CD4-positive, alpha-beta T cell treated with Interleukin-17A for 4 hours (primary cell): Measurements from ENCODE around the gene TULP4.
"Not testable (repeated sequence)": the region's sequence is repeated elsewhere in the genome, so short reads cannot be mapped to it uniquely, and the experiment has no call there.

Experiments
- DNase-seq: peaks from one replicate; pipeline ENCODE4 v3.0.0-alpha.2; 2020; ENCODE audit warnings: mixed read lengths

TULP4 gene

DNA sequence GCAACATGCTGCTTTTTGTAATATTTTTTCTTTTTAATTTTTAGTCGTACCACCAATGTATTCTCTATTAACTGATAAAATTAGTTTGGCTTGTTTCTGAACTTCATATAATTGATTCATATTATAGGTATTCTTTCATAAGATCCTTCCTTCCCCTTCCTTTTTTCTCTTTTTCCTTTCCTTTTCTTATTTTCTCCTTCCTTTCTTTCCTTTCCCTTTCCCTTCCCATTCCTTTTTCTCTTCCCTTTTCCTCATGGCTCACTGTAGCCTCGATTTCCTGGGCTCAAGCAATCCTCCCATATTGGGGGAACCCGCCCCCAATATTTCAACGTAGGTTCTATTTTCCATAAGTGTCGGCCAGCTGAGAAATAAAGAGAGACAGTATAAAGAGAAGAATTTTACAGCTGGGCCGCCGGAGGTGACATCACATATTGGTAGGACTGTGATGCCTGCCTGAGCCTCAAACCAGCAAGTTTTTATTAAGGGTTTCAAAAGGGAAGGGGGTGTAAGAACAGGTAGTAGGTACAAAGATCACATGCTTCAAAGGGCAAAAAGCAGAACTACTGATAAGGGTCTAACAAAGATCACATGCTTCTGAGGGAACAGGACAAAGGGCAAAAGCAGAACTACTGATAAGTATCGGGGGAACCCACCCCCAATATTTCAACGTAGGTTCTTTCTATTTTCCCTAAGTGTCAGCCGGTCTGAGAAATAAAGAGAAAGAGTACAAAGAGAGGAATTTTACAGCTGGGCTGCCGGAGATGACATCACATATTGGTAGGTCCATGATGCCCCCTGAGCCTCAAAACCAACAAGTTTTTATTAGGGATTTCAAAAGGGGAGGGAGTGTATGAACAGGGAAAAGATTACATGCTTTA, 16.1 kb upstream of the TULP4 start:
- not testable (repeated sequence) for DNase-seq

DNA sequence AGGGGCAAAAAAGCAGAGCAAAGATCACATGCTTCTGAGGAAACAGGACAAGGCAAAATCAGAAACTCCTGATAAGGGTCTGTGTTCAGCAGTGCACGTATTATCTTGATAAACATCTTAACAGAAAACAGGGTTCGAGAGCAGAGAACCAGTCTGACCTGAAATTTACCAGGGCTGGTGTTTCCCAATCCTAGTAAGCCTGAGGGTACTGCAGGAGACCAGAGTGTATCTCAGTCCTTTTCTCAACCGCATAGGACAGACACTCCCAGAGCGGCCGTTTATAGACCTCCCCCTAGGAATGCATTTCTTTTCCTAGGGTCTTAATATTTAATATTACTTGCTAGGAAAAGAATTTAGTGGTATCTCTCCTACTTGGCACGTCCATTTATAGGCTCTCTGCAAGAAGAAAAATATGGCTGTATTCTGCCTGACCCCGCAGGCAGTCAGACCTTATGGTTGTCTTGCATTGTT, 15.4 kb upstream of the TULP4 start:
- DNase-seq: not testable (repeated sequence)

DNA sequence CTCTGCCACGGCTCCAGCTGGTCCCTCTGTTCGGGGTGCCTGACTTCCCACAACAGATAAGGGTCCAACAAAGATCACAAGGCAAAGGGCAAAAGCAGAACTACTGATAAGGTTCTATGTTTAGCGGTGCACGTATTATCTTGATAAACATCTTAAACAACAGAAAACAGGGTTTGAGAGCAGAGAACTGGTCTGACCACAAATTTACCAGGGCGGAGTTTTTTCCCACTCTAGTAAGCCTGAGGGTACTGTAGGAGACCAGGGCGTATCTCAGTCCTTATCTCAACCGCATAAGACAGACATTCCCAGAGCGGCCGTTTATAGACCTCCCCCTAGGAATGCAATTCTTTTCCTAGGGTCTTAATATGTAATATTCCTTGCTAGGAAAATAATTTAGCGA, 14.6 kb upstream of the TULP4 start:
- not testable (repeated sequence) for DNase-seq

DNA sequence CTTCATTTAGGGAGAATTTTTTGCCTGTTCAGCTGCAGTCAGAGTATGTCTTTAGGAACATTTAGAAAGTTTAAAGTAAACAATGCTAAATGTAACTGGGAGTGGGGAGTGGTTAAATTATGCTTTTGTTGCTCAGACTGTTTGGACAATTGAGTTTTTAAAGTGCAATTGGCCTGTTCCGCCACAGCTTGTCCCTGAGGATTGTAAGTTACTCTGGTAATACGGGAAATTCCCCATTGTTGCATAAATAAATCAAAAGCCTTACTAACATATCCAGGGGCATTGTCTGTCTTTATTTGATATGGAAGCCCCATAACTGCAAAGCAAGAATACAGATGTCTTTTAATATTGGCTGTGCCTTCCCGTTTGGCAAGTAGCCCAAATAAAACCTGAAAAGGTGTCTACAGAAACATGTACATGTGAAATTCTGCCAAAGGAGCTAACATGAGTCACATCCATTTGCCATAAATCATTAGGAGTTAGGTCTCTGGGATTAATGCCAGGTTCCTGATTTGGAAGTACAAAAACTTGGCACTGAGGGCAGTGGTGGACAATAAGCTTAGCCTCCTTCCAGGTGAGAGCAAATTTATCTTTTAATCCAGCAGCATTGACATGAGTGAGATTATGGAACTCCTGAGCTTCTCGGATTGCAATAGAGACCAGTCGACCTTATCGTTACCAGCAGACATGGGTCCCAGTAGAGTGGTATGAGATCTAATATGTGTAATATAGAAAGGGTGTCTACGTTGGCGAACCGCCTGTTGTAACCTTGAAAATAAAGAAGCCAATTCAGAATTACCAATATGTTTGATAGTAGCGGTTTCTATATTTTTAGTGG, 11.7 kb upstream of the TULP4 start:
- DNase-seq: not testable (repeated sequence)

DNA sequence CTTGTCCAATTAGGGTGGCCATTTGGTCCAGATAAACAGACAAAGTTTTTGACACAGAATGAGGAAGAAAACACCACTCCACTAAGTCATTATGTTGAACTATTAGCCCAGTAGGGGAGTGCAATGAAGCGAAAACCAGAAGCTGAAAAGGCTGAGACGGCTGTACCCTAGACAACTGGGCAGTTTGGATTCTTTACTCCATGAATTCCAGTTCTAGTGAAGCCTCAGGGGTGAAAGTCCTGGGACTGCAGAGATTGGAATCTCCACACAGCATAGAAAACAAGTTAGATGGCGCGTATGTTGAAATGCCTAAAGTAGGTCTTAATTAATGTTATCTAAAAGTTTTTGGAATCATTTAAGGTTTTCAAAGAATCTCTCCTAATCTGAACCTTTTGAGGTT, 10.7 kb upstream of the TULP4 start:
- DNase-seq: not testable (repeated sequence)

DNA sequence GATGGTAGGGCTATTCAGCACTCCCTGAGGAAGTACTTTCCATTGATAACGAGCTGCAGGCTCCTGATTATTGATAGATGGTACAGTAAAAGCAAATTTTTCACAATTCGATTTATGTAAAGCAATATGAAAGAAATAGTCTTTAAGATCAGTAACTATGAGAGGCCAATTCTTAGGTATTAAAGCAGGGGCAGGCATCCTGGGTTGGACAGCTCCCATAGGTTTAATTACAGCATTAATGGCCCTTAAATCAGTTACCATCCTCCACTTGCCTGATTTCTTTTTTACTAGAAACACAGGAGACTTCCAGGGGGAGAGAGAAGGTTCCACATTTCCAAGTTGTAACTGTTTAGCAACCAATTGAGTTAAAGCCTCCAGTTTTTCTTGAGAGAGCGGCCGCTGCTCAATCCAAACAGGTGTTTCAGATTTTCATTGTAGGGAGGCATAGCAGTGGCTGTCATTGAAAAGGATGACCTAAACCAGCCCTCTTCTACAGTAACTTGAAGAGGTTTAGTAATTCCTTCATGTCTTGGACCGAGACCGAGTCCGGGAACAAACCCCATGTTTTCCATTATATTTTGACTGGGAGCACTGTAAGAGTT, 10.0 kb upstream of the TULP4 start:
- DNase-seq: not testable (repeated sequence)

DNA sequence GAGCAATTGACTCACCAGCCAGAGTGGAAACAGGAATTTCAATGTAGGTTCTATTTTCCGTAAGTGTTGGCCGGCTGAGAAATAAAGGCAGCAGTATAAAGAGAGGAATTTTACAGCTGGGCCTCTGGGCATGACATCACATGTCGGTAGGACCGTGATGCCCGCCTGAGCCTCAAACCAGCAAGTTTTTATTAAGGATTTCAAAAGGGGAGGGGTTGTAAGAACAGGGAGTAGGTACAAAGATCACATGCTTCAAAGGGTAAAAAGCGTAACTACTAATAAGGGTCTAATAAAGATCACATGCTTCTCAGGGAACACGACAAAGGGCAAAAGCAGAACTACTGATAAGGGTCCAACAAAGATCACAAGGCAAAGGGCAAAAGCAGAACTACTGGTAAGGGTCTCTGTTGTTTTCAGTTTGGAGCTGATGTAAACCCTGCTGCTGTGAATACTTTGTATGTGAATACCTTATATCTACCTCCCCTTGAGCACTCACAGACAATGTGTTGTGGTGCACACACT, 9.0 kb upstream of the TULP4 start:
- no peak for DNase-seq

DNA sequence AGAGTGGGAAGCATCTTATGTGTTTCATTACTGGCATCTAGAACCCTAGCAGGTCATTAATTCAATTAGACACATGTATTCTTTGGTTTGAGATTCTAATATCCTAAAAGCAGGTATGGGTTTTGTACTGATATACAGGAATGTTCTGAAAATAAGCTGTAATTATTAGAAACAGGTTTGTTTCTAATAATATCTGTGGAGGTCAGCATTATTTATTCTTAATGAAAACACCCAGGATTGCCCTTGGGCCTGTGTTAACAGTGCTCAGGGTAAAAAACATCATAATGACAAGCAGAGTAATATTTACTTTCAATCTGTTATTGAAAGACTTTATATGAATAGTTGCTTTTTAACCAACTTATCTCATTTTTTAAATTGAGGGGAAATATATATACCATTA, 8.0 kb upstream of the TULP4 start:
- no peak for DNase-seq

DNA sequence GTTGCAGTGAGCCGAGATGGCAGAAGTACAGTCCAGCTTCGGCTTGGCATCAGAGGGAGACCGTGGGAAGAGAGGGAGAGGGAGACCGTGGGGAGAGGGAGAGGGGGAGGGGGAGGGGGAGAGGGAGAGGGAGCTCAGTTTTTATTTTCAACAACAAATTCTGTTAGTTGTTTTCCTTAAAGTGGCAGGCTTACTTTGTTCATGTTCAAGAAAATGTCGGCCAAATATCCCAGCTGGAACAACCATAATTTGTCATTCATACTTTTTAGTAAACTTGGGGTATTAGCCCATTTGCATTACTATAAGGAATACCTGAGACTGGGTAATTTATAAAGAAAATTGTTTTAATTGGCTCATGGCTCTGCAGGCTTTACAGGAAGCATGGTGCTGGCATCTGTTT, 2.5 kb upstream of the TULP4 start:
- DNase-seq: no peak

DNA sequence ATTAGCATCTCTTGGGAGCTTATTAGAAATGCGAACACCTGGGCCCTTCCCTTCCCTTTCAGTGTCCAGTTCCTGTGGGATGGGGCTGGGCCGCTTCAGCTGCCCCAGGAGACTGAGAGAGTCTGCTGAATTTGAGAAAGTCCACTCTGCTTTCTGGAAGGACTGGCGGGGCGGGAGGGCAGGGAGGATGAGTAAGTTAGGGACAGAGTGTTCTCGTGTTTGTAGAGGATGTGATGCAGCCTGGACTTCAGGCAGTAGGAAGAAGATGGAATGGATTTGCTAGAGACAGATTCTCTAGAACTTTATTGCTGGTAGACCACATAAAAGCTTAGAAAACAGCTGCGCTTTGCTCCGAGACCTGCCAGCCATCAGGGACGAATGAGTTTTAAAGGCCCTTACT, 1.1 kb upstream of the TULP4 start:
- DNase-seq: no peak

DNA sequence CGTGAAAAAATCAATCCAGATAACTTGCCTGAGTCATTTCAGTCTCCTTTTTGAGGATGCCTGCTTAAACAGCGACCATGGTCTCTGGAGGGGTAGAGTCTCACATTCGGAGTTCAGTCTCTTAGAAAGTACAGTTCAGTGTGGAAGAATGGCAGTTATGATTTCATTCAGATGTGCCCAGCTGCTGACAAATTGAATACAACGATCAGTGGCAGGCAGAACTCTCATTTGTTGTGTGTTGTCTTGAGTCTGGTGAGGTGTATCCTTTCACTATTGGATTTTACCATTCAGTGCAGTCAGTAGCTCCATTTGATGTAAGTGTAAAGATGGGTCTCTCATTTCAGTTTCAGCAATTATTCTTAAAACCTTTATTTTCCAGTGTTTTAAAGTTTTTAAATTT, 639 bp upstream of the TULP4 start:
- no peak for DNase-seq

DNA sequence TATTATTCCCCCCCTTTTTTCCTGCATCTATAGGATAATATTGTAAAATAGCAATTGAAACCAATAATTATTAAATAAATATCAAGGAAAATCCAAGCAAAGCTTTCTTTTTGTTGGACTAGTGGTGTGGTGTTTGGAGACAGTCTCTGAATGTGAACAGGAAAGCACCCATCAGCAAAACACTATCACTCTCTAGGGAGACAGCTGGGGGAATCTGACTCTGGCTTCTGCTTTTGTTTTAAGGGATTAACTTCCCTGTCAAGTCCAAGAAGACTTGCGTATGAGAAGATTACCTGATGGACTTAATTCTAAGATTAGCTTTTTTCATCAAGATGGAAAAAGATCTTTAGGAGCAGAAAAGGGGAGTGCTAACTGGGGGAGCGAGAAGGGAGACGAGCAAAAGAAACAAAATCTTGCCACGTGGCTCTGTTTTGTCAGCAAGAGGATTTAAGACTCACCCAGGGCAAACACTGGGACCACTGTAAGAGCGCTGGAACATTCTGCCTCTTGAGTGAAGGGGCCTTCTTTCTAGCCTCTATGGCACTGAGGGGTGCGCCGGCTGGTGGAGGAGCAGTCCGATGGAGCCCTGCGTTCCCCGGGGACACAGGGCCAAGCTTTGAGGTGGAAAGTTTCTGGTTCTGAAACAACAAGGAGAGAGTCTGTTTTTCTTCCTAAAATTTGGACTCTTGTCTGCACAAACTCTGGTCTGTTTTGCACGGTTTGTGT, 570 bp downstream of the TULP4 start:
- DNase-seq: no peak

DNA sequence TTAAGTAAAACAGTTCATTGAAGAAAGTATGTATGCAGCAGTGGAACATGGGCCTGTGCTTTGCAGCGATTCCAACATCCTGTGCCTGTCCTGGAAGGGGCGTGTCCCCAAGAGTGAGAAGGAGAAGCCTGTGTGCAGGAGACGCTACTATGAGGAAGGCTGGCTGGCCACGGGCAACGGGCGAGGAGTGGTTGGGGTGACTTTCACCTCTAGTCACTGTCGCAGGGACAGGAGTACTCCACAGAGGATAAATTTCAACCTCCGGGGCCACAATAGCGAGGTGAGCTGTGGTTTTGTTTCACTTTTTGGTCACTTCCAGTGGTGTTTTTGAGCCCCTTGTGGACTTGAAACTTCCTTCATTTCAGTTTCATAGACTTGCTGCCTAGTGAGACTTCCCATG, 1.7 kb downstream of the TULP4 start:
- no peak for DNase-seq

DNA sequence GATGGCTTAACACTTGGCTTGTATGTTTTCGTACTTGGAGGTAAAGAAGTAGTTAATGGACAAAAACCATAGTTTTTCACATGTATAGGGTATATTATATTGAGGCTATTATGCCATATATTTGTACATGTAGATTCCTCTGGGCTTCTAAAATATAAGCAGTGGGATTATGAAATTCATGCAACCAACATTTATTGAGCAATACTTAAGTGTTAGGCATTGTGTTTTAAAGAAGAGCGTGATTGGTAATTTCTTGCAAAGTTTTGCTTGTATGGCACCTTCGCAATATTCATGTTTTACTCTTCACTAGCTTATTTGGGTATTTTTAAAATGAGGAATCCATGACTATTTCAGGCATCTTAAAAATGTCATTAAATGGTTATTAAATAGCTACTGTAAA, 2.5 kb downstream of the TULP4 start:
- no peak for DNase-seq

DNA sequence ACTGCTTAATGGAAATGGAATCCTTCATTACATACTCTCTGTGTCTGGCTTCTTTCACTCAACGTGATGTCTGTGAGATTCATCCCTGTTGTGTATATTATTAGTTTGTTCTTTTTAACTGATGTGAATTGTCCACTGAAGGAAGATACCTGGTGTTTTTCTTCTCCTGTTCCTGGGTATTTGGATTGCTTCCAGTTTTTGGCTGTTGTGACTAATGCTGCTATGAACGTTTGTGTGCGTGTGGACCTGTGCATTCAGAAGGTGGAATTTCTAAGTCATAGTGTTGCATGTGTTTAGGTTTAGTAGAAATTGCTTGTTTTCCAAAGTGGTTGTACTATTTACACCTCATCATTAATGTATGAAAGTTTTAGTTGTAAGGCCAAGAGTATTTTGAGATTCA, 3.8 kb downstream of the TULP4 start:
- no peak for DNase-seq

DNA sequence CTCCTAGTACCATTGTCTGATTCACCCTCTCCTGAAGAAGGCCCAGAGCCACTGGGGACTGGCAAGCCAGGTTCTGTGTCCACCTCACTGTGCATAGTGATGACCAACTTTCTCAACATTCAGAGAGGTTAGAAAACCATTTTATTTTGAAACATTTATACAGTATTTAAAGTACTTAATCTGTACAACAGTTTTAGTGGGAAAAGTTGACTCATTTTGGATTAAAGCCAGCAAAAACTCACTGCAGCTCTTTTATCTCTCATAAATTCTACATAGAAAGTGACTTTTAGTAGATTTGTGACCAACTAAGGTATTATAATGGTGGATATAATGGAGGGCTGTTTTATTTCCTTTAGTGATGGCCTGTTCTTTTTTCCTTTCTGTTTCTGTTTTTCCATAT, 9.7 kb downstream of the TULP4 start:
- DNase-seq: no peak

DNA sequence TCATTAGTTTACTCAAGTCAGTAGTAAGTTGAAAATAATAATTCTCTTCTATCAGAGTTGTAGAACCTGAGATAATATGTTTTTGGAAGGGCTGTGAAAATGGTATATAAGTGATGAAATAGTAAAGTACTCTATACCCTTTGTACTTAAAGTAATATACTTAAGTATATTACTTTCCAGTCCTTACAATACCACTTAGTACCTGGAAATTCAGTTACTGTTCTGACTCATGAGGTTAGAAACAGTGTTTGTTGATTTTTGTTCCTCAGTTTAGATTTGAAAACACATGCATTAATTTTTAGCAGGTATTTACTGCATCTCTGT, 10.1 kb downstream of the TULP4 start:
- DNase-seq: no peak

DNA sequence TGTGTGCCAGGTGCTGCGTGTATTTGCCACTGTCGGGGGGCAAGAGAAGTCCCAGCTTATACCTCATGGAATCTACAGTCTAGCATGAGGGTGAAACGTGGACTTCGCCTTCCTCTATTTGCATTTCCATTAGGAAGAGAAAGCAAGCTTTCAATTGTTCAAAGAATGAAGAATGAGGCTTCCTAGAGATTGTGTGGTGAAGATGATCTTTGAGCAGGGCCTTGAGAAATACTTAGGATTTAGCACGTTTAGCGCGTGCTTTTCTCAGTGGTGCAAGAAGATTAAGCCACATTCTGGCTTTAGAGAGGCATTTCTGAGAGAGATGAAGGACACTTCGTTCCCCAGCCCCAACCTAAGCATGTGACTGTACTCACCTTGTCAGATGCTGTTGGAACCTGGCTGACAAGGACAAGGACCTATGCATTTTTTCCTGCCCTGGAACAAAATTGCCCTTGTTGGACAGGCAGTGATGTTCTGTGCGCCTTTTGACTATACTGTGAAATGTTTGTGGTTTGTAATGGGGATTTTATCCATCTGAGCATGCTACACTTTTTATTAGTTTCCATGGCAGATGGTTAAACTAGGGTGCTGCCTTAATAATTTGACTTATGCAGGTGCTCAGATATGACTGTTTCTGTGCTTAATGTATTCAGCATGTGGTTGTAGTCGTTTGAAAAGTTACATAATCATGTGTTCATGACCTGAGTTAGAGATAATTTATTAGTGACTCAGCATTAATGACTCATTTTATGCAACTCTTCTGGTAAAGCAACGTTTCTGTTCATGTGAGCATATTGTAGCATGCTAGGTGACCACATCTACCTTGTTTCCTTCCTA, 10.7 kb downstream of the TULP4 start:
- no peak for DNase-seq

DNA sequence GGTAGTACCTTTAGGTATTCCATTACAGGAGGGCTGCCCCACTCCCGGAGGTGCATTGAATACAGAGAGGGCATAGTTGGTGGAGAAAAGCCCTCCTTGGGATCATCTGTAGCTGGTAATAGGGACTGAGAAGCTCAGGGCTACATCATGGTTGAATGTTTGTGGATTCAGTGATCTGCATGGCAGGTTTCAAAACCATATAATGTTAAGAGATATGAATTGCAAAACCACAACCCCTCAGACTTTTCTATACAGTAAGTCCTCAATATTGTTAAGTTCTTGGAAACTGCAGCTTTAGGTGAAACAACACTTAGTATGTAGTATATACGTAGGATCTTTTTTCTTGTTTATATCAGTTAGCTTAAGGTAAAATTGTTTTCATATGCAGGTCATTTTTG, 11.3 kb downstream of the TULP4 start:
- DNase-seq: no peak

DNA sequence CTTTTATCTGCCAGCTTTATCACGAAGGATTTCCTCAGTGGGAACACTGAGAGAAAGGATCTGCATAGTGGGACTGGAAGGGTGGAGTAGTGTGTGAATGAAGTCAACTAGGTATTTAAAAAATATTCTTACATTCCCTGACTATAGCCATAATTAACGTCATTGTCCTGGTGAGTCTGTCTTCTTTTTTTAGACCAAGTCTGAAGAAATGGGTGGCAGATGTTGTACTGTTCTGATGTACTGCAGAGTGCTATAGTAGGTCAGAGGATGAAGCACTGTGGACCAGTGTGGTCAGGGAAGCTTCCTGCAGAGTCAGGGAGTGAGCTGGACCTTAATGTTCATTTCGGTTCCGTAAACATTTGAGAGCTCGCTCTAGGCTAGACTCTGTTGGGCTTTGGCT, 11.9 kb downstream of the TULP4 start:
- no peak for DNase-seq

DNA sequence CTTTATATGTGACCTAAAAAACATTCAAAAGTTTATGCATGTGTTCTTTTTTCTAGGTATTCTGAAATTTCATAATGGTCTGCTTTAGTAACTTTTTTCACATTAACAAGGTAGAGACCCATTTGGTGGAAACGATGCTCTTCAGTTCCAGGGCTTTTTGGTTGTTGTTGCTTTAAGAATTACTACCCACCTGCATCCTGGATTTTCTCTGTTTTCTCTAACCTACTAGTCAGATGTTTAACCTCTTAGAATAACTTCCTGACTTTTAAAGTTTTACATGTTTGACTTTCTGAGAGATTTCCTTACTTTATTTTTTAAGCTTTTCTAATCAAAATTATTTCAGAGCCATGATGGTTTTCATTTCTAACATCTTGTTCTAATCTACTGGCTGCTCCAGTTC, 14.9 kb downstream of the TULP4 start:
- DNase-seq: no peak

DNA sequence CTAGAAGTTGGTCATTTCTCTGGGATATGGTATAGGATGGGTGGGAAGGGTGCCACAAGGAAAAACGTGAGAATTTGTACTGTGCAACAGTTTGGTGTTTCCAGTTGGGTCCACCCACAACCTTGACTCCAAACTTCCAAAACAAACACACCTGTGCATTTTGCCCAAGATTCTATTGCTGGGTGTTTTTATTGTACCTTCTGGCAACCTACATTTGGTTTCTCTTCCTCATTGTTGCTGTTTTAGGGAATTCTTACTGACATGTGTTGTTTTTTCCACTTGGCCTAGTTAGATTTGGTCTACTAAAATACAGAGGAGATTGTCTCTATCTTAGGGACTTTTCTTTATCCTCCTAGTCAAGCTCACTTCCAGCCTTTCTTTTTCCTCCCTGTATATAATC, 16.7 kb downstream of the TULP4 start:
- no peak for DNase-seq
